Osteocyte (in vitro differentiated cells): ENCODE results near the gene EPB41L2. TPM values are rescaled to one million over a fixed set of nuclear protein-coding genes. Genes with fewer than 3 reads are reported as not detected.
"Not testable (repeated sequence)": the region's sequence is repeated elsewhere in the genome, so short reads cannot be mapped to it uniquely, and the experiment has no call there.

Experiments
- DNase-seq: peaks from one replicate; pipeline ENCODE4 v3.0.0; 2021; ENCODE audit warnings: mixed read lengths; ENCODE audit not compliant: unreplicated experiment; ENCODE audit errors: extremely low spot score
- H3K27ac Mint-ChIP-seq: one replicate; pipeline ENCODE4 v1.8.0; 2021; ENCODE audit warnings: mild to moderate bottlenecking, mixed read lengths; ENCODE audit not compliant: unreplicated experiment
- H3K27me3 Mint-ChIP-seq: one replicate; pipeline ENCODE4 v1.8.0; 2021; ENCODE audit warnings: mixed read lengths; ENCODE audit not compliant: unreplicated experiment
- H3K36me3 Mint-ChIP-seq: one replicate; pipeline ENCODE4 v1.8.0; 2021; ENCODE audit warnings: mixed read lengths; ENCODE audit not compliant: unreplicated experiment
- H3K4me1 Mint-ChIP-seq: one replicate; pipeline ENCODE4 v1.8.0; 2021; ENCODE audit warnings: mixed read lengths; ENCODE audit not compliant: unreplicated experiment
- H3K4me3 Mint-ChIP-seq: one replicate; pipeline ENCODE4 v1.8.0; 2021; ENCODE audit warnings: mild to moderate bottlenecking, moderate library complexity, mixed read lengths; ENCODE audit not compliant: unreplicated experiment
- H3K9me3 Mint-ChIP-seq: one replicate; pipeline ENCODE4 v1.8.0; 2021; ENCODE audit warnings: mixed read lengths; ENCODE audit not compliant: unreplicated experiment
- total RNA-seq: library from RNA; stranded (reverse); gene quantifications from 2 replicates; pipeline ENCODE4 v1.2.1, GENCODE V29; 2021
- TF ChIP-seq, protein P1 (sequence below): fragments of 200-600 bp; sonication (generic); IDR thresholded peaks from 2 replicates; pipeline ENCODE4 v1.5.0; 2021; ENCODE audit warnings: antibody characterized with exemption, mild to moderate bottlenecking, moderate library complexity

The EPB41L2 gene
- total RNA-seq, 1 donor from 2014 or later = 65.3 TPM

DNA sequence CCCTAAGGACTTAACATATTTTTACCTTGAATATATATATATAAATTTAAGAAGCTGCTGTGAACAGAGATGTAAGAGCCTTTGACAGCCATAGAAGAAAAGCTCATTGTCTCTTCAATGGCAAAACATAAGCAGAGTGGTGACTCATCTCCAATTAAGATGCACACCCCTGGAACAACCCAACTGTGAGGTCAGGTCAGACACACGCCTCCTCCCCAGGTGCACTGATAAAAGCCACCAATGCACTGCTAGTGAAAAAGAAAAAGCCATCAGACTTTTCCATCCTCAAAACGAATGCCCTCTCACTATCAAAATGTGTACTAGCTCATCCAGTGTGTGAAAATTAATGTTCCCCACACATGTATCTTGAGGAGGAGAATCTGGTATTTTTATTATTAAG, 135.7 kb downstream of the EPB41L2 start:
- Mint-ChIP-seq H3K4me3 (no peak overlapping the region), H3K27ac (no peak overlapping the region), H3K4me1 (peaks cover 12% of the 10 kb centered on the region), H3K36me3 (peaks cover 5% of the 10 kb centered on the region), H3K9me3 (no peaks in the 10 kb centered on the region), H3K27me3 (no peaks in the 10 kb centered on the region)
- DNase-seq = no peak
- TF ChIP-seq, protein P1, sequence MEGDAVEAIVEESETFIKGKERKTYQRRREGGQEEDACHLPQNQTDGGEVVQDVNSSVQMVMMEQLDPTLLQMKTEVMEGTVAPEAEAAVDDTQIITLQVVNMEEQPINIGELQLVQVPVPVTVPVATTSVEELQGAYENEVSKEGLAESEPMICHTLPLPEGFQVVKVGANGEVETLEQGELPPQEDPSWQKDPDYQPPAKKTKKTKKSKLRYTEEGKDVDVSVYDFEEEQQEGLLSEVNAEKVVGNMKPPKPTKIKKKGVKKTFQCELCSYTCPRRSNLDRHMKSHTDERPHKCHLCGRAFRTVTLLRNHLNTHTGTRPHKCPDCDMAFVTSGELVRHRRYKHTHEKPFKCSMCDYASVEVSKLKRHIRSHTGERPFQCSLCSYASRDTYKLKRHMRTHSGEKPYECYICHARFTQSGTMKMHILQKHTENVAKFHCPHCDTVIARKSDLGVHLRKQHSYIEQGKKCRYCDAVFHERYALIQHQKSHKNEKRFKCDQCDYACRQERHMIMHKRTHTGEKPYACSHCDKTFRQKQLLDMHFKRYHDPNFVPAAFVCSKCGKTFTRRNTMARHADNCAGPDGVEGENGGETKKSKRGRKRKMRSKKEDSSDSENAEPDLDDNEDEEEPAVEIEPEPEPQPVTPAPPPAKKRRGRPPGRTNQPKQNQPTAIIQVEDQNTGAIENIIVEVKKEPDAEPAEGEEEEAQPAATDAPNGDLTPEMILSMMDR = no peak

DNA sequence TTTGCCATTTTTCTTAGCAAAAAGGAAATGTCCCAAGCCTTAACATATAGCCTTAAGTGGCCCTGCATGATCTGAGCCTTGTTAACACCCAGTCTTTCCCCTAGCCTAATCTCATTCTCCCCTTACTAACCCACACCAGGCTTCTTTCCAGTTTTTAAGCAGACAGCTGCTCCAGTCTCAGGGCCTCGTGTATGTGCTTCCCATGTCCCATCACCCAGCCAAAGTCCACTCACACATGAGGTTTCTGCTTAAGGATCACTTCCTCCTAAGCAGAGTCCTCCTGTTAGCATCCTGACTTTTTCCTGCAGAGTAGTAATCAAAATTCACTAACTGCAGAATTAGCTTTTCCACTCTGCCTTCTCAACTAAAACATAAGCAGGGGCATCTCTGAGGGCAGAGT, 139.7 kb downstream of the EPB41L2 start:
- no peak overlapping the region for H3K27ac Mint-ChIP-seq
- H3K9me3 Mint-ChIP-seq = no peaks in the 10 kb centered on the region
- no peaks in the 10 kb centered on the region for H3K27me3 Mint-ChIP-seq
- DNase-seq = no peak
- H3K4me1 Mint-ChIP-seq = no peaks in the 10 kb centered on the region
- TF ChIP-seq, protein P1 = no peak
- H3K4me3 Mint-ChIP-seq = no peak overlapping the region
- peaks cover 3% of the 10 kb centered on the region for H3K36me3 Mint-ChIP-seq

DNA sequence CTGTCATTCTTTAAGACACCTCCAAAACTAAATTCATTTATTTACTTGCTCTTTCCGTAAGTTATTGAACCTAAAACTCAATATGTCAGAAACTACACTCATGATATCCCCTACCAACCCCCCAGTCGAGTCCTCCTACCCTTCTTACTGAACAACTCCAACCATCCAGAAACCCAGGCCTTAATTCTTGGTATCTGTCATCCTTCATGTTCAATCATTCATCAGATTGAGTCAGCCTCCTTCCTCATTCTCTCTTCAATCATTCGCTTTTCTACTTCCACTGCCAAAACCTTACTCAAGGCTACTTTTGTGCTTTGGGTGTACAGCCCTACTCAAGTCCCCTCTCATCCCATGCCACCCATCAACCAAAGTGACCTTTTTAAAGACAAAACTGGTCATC, 140.1 kb downstream of the EPB41L2 start:
- Mint-ChIP-seq H3K36me3 (peaks cover 3% of the 10 kb centered on the region), H3K27ac (no peak overlapping the region), H3K4me3 (no peak overlapping the region), H3K4me1 (no peaks in the 10 kb centered on the region), H3K27me3 (no peaks in the 10 kb centered on the region), H3K9me3 (no peaks in the 10 kb centered on the region)
- TF ChIP-seq, protein P1 = no peak
- DNase-seq = no peak

DNA sequence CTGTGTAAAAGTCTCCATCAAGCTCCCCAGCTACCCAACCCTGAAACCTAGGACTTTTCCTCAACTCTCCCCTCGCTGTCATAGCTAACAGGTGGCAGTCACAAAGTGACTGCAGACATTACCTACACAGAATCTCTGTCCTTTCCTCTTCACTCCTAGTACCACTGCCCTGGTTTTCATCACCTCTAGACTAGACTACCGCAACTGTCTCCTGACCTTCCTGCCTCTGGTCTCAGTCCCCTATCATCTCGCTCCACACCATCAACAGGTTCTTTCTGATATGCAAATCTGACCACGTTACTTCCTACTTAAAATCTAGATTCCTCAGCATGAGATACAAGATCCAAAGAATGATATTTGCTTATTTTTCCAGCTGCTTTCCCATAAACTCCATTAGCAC, 142.1 kb downstream of the EPB41L2 start:
- H3K9me3 Mint-ChIP-seq = no peaks in the 10 kb centered on the region
- H3K4me1 Mint-ChIP-seq = no peaks in the 10 kb centered on the region
- no peak overlapping the region for H3K27ac Mint-ChIP-seq
- DNase-seq = no peak
- no peak overlapping the region for H3K4me3 Mint-ChIP-seq
- TF ChIP-seq, protein P1 = no peak
- H3K36me3 Mint-ChIP-seq = peaks cover 4% of the 10 kb centered on the region
- no peaks in the 10 kb centered on the region for H3K27me3 Mint-ChIP-seq

DNA sequence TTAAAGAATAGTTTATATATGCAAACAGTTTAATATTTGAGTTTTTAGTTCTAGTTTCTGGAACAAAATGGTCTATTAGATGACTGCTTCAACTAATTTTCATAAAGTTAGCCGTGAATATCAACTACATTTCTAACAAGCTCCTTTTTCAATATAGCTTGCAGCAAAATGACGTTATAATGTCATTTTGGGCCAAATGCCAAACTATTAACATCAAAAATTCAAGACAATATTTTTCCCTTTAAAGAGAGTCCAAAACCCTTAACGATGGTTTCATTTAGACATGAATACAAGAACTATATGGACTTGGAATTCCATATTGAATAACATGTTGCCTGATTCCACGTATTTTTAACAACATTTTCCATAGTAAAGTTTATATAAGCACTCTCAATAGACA, 144.9 kb downstream of the EPB41L2 start:
- H3K9me3 Mint-ChIP-seq = no peaks in the 10 kb centered on the region
- no peaks in the 10 kb centered on the region for H3K4me1 Mint-ChIP-seq
- H3K27ac Mint-ChIP-seq = no peak overlapping the region
- no peaks in the 10 kb centered on the region for H3K27me3 Mint-ChIP-seq
- peaks cover 2% of the 10 kb centered on the region for H3K36me3 Mint-ChIP-seq
- no peak for DNase-seq
- TF ChIP-seq, protein P1 = no peak
- no peak overlapping the region for H3K4me3 Mint-ChIP-seq

DNA sequence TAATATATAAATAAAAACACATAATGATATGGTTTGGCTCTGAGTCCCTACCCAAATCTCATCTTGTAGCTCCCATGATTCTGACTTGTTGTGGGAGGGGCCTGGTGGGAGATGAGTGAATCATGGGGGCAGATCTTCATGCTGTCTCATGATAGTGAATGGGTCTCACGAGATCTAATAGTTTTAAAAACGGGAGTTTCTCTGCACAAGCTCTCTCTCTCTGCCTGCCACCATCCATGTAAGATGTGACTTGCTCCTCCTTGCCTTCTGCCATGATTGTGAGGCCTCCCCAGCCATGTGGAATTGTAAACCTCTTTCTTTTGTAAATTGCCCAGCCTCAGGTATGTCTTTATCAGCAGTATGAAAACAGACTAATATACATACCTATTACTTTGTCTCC, 147.4 kb downstream of the EPB41L2 start:
- not testable (repeated sequence) for H3K36me3 Mint-ChIP-seq, H3K27ac Mint-ChIP-seq, H3K9me3 Mint-ChIP-seq, DNase-seq, H3K4me3 Mint-ChIP-seq, H3K27me3 Mint-ChIP-seq, H3K4me1 Mint-ChIP-seq
